Neural cell (in vitro differentiated cells): Measurements from ENCODE around the gene MLST8. TPM values are rescaled to one million over a fixed set of nuclear protein-coding genes. Genes with fewer than 3 reads are reported as not detected.

Experiments
- H2AFZ ChIP-seq: fragments of 200-600, 300-800 bp; sonication (generic), shearing (Covaris generic); 2 replicates; pipeline ENCODE4 v1.6.0; 2014; ENCODE audit warnings: low read depth, mild to moderate bottlenecking, antibody characterized with exemption, low read length, moderate library complexity
- H3F3A ChIP-seq: fragments of 200-600 bp; shearing (Covaris generic); 2 replicates; pipeline ENCODE4 v1.6.1; 2016; ENCODE audit warnings: mild to moderate bottlenecking, moderate library complexity, mixed read lengths, antibody characterized with exemption, low read length; ENCODE audit not compliant: insufficient read depth, poor library complexity, severe bottlenecking
- H3K27ac ChIP-seq: fragments of 200-600, 300-800 bp; sonication (generic), shearing (Covaris generic); 2 replicates; pipeline ENCODE4 v1.5.1; 2014; ENCODE audit warnings: mild to moderate bottlenecking, low read length, moderate library complexity
- H3K27me3 ChIP-seq: fragments of 300-800, 200-600 bp; sonication (generic), shearing (Covaris generic); 2 replicates; pipeline ENCODE4 v1.6.0; 2014; ENCODE audit warnings: mild to moderate bottlenecking, low read depth, low read length, moderate library complexity; ENCODE audit not compliant: insufficient read depth
- H3K36me3 ChIP-seq: fragments of 300-800, 200-600 bp; sonication (generic), shearing (Covaris generic); 2 replicates; pipeline ENCODE4 v1.5.1; 2014; ENCODE audit warnings: mild to moderate bottlenecking, antibody characterized with exemption, low read length, moderate library complexity; ENCODE audit not compliant: insufficient read depth
- H3K4me2 ChIP-seq: fragments of 300-800, 200-600 bp; sonication (generic), shearing (Covaris generic); 2 replicates; pipeline ENCODE4 v1.6.0; 2014; ENCODE audit warnings: mild to moderate bottlenecking, low read length
- H3K4me3 ChIP-seq: fragments of 300-800, 200-600 bp; sonication (generic), shearing (Covaris generic); 2 replicates; pipeline ENCODE4 v1.5.1; 2014; ENCODE audit warnings: mild to moderate bottlenecking, low read length, moderate library complexity
- H3K79me2 ChIP-seq: fragments of 200-600 bp; shearing (Covaris generic); replicated peaks from 2 replicates; pipeline ENCODE4 v1.6.0; 2014; ENCODE audit warnings: mild to moderate bottlenecking, low read length, moderate library complexity; ENCODE audit not compliant: insufficient read depth
- H3K9ac ChIP-seq: fragments of 300-800, 200-600 bp; sonication (generic), shearing (Covaris generic); 2 replicates; pipeline ENCODE4 v1.6.1; 2016; ENCODE audit warnings: mild to moderate bottlenecking, low read length, mixed read lengths
- H3K9me2 ChIP-seq: fragments of 200-600 bp; shearing (Covaris generic); 2 replicates; pipeline ENCODE4 v1.6.1; 2016; ENCODE audit warnings: mild to moderate bottlenecking, low read length, mixed read lengths; ENCODE audit not compliant: insufficient read depth
- H3K9me3 ChIP-seq: fragments of 200-600, 300-800 bp; sonication (generic), shearing (Covaris generic); 2 replicates; pipeline ENCODE4 v1.6.1; 2016; ENCODE audit warnings: mild to moderate bottlenecking, mixed run types, low read length, moderate library complexity, mixed read lengths
- H4K20me1 ChIP-seq: fragments of 200-600 bp; shearing (Covaris generic); 2 replicates; pipeline ENCODE4 v1.6.1; 2016; ENCODE audit warnings: mild to moderate bottlenecking, mixed run types; ENCODE audit not compliant: insufficient read depth
- CTCF ChIP-seq: fragments of 450-650 bp; IDR thresholded peaks from 2 replicates; pipeline ENCODE4 v1.5.1; 2014; ENCODE audit warnings: antibody characterized with exemption, mild to moderate bottlenecking, moderate library complexity; ENCODE audit not compliant: poor library complexity, severe bottlenecking
- EP300 ChIP-seq: fragments of 450-650 bp; conservative IDR thresholded peaks from 2 replicates; pipeline ENCODE4 v1.6.1; 2014; ENCODE audit warnings: antibody characterized with exemption, mild to moderate bottlenecking, moderate library complexity; ENCODE audit not compliant: poor library complexity, severe bottlenecking
- EZH2 ChIP-seq: fragments of 200-600, 300-800 bp; shearing (Covaris generic), sonication (generic); IDR thresholded peaks from 2 replicates; pipeline ENCODE4 v1.6.1; 2014; ENCODE audit warnings: antibody characterized with exemption, low read length, borderline replicate concordance, mild to moderate bottlenecking; ENCODE audit not compliant: insufficient read depth, poor library complexity, severe bottlenecking
- MXI1 ChIP-seq: fragments of 450-650 bp; conservative IDR thresholded peaks from 2 replicates; pipeline ENCODE4 v1.6.1; 2014; ENCODE audit warnings: antibody characterized with exemption, mild to moderate bottlenecking; ENCODE audit not compliant: poor library complexity, severe bottlenecking
- POLR2AphosphoS5 ChIP-seq: IDR thresholded peaks from 2 replicates; pipeline ENCODE4 v1.6.1; 2012
- RAD21 ChIP-seq: fragments of 450-650 bp; conservative IDR thresholded peaks from 2 replicates; pipeline ENCODE4 v1.6.1; 2014; ENCODE audit warnings: antibody characterized with exemption, mild to moderate bottlenecking, moderate library complexity
- REST ChIP-seq: IDR thresholded peaks from 2 replicates; pipeline ENCODE4 v1.6.1; 2012; ENCODE audit warnings: borderline replicate concordance
- SMC3 ChIP-seq: fragments of 450-650 bp; conservative IDR thresholded peaks from 2 replicates; pipeline ENCODE4 v1.6.1; 2014; ENCODE audit warnings: antibody characterized with exemption, mild to moderate bottlenecking, moderate library complexity; ENCODE audit not compliant: poor library complexity
- TAF1 ChIP-seq: IDR thresholded peaks from 2 replicates; pipeline ENCODE4 v1.6.1; 2012; ENCODE audit warnings: low read depth
- polyA plus RNA-seq: library from polyadenylated mRNA; depleted of rRNA; stranded (reverse); fragments of >200 nt; gene quantifications from 2 replicates; pipeline ENCODE4 v1.2.3, GENCODE V29; 2014

Gene MLST8
- polyA plus RNA-seq, 1 donor from 2014 or later = 13.5 TPM

GRCh38 chr16:2210009-2210332, 4.7 kb downstream of the MLST8 start:
- no peaks in the 10 kb centered on the region for H4K20me1 ChIP-seq
- no peak overlapping the region for H3K4me3 ChIP-seq
- H3K9me2 ChIP-seq = no peaks in the 10 kb centered on the region
- H3K27ac ChIP-seq = no peak overlapping the region
- H3K36me3 ChIP-seq = peaks cover 6% of the 10 kb centered on the region
- no peak overlapping the region for H3K9ac ChIP-seq
- no peak overlapping the region for H3K4me2 ChIP-seq
- H3F3A ChIP-seq = no peaks in the 10 kb centered on the region
- H3K9me3 ChIP-seq = no peaks in the 10 kb centered on the region
- TF ChIP-seq REST (no peak), TAF1 (no peak), EP300 (no peak), SMC3 (no peak), CTCF (no peak), POLR2AphosphoS5 (no peak), MXI1 (no peak), EZH2 (no peak), RAD21 (no peak)
- H3K27me3 ChIP-seq = no peaks in the 10 kb centered on the region
- H2AFZ ChIP-seq = no peak overlapping the region
- peaks cover 9% of the 10 kb centered on the region for H3K79me2 ChIP-seq

- no peak within 1 kb of the TSS for H3K9ac ChIP-seq
- H3K4me2 ChIP-seq = no peak within 1 kb of the TSS
- TF ChIP-seq POLR2AphosphoS5 (no peak), EZH2 (no peak), MXI1 (no peak), SMC3 (no peak), TAF1 (no peak), CTCF (no peak), REST (no peak), EP300 (no peak), RAD21 (no peak)
Observed at GRCh38 chr16:2210386-2211365, 5.4 kb downstream of the MLST8 start, which contains the start of gene BRICD5. Gene BRICD5, minus strand, starts transcription at chr16:2210863. Its CDS starts 30 bp downstream, at chr16:2210833.

More at GRCh38 chr16:2210386-2211365, 5.4 kb downstream of the MLST8 start, which contains the start of gene BRICD5:
- H3K9me2 ChIP-seq = no peaks in the 10 kb centered on the region
- H3K4me3 ChIP-seq = no peak within 1 kb of the TSS
- H3K79me2 ChIP-seq = peaks cover 9% of the 10 kb centered on the region
- H3K27ac ChIP-seq = no peak within 1 kb of the TSS
- no peaks in the 10 kb centered on the region for H3K27me3 ChIP-seq
- peaks cover 6% of the 10 kb centered on the region for H3K36me3 ChIP-seq
- H3F3A ChIP-seq = no peaks in the 10 kb centered on the region
- H3K9me3 ChIP-seq = no peaks in the 10 kb centered on the region
- no peak within 1 kb of the TSS for H2AFZ ChIP-seq
- H4K20me1 ChIP-seq = no peaks in the 10 kb centered on the region
